ENCODE measurements around the gene C19orf44. TPM values are rescaled to one million over a fixed set of nuclear protein-coding genes. Genes with fewer than 3 reads are reported as not detected.

C19orf44 gene
- total and polyA plus RNA-seq, 2 experiments from 2014 or later, result 2.5 to 5.9 TPM

DNA sequence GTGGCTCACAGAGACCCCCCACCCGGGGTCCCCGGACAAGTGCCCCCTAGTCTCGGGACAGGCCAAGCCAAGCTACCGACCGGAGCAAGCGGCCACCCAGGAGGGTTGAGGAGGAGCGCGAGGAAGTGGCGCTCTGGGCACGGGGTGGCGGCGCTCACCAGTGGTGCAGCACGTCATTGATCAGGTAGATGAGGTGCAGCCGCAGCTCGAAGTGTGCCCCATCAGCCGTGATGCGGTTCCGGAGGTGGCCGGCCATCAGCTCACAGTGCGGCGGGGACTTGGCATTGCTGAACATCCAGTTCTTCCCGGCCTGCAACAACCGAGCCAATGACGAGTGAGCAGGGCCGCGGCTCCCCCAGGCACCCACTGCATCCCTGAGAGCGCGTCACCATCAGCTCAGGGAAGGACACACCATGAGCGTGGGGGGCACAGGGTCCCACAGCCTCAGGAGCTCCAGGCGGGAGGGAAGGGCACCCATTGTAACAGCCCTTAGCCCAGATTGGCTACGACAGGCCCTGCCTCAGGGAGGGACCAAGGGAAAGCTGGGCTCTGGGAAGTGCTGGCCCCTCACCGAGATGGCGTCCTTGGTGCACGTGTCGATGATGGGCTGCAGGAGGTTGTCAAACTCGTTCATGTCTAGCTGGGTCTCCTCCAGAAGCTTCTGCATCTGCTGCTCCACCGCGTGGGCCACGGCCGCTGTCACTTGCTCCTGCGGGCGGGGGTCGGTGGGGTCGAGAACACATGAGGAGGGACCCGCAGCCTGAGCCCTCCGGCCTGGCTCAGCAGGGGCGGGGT is 36.4 kb downstream of the C19orf44 start:
- no peaks in the 10 kb centered on the region for H3F3A ChIP-seq (replicated peaks; ENCODE audit: low read depth)
- peaks cover 27% of the 10 kb centered on the region for H4K20me1 ChIP-seq (replicated peaks; ENCODE audit: insufficient read depth)
- peaks cover 19% of the 10 kb centered on the region for H3K79me2 ChIP-seq (replicated peaks; ENCODE audit: insufficient read depth)
- H3K9me2 ChIP-seq (ENCODE audit: insufficient read depth), result no peaks in the 10 kb centered on the region
- TF ChIP-seq REST (IDR thresholded peaks at IDR 0.05; ENCODE audit: unreplicated experiment) (no peak), ZNF462 (CRISPR knock-in tag; IDR thresholded peaks at IDR 0.05) (no peak), NANOG (IDR thresholded peaks at IDR 0.05; ENCODE audit: borderline replicate concordance) (no peak), POLR2AphosphoS5 (IDR thresholded peaks at IDR 0.05; ENCODE audit: low read depth) (no peak), STAT1 (IDR thresholded peaks at IDR 0.05; ENCODE audit: unreplicated experiment) (no peak), CREB1 (CRISPR knock-in tag; IDR thresholded peaks at IDR 0.05; ENCODE audit: low read depth) (no peak), EZH2phosphoT487 (IDR thresholded peaks at IDR 0.05; ENCODE audit: unreplicated experiment) (no peak), JUNB (IDR thresholded peaks at IDR 0.05; ENCODE audit: unreplicated experiment) (no peak), EZH2 (IDR thresholded peaks at IDR 0.05; ENCODE audit: low read depth, unreplicated experiment) (no peak), ZNF331 (CRISPR knock-in tag; IDR thresholded peaks at IDR 0.05; ENCODE audit: low read depth) (no peak), ZNF114 (CRISPR knock-in tag; IDR thresholded peaks at IDR 0.05) (no peak)
- TF ChIP-seq, protein P1, sequence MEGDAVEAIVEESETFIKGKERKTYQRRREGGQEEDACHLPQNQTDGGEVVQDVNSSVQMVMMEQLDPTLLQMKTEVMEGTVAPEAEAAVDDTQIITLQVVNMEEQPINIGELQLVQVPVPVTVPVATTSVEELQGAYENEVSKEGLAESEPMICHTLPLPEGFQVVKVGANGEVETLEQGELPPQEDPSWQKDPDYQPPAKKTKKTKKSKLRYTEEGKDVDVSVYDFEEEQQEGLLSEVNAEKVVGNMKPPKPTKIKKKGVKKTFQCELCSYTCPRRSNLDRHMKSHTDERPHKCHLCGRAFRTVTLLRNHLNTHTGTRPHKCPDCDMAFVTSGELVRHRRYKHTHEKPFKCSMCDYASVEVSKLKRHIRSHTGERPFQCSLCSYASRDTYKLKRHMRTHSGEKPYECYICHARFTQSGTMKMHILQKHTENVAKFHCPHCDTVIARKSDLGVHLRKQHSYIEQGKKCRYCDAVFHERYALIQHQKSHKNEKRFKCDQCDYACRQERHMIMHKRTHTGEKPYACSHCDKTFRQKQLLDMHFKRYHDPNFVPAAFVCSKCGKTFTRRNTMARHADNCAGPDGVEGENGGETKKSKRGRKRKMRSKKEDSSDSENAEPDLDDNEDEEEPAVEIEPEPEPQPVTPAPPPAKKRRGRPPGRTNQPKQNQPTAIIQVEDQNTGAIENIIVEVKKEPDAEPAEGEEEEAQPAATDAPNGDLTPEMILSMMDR (conservative IDR thresholded peaks at IDR 0.05; ENCODE audit: low read depth in 2 of 2), result no peak
- TF ChIP-seq, protein P2, sequence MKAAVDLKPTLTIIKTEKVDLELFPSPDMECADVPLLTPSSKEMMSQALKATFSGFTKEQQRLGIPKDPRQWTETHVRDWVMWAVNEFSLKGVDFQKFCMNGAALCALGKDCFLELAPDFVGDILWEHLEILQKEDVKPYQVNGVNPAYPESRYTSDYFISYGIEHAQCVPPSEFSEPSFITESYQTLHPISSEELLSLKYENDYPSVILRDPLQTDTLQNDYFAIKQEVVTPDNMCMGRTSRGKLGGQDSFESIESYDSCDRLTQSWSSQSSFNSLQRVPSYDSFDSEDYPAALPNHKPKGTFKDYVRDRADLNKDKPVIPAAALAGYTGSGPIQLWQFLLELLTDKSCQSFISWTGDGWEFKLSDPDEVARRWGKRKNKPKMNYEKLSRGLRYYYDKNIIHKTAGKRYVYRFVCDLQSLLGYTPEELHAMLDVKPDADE (IDR thresholded peaks at IDR 0.05), result no peak
- Mint-ChIP-seq H3K27me3 (ENCODE audit: insufficient read depth, low read depth, poor library complexity) (peaks cover 16% of the 10 kb centered on the region), H3K9me3 (no peaks in the 10 kb centered on the region), H3K36me3 (ENCODE audit: low read depth) (peaks cover 77% of the 10 kb centered on the region), H3K27ac (no peak overlapping the region), H3K4me3 (no peak overlapping the region), H3K4me1 (no peaks in the 10 kb centered on the region)
- peaks cover 31% of the 10 kb centered on the region for H3K36me3 ChIP-seq (ENCODE audit: insufficient read depth)
- no peak overlapping the region for H3K27ac ChIP-seq (ENCODE audit: low read depth)
- H3K27me3 ChIP-seq (ENCODE audit: insufficient read depth), result no peaks in the 10 kb centered on the region
- no peak overlapping the region for H2AFZ ChIP-seq
- no peak overlapping the region for H3K4me3 ChIP-seq
- no peaks in the 10 kb centered on the region for H3K4me1 ChIP-seq (ENCODE audit: insufficient read depth)
- H3K4me2 ChIP-seq, result no peak overlapping the region
- DNase-seq (ENCODE audit: low spot score) (no peak), ATAC-seq (no peak)
